HEK293T (cell line): ENCODE results near the gene HSPG2.

Experiments used
- BHLHE40 ChIP-seq: fragments of 450-650 bp; IDR thresholded peaks from 2 replicates; pipeline ENCODE4 v1.6.1; 2016; ENCODE audit warnings: mild to moderate bottlenecking, moderate library complexity, borderline replicate concordance
- CTBP1 ChIP-seq: fragments of 450-650 bp; IDR thresholded peaks from 2 replicates; pipeline ENCODE4 v1.6.1; 2016; ENCODE audit warnings: borderline replicate concordance
- ELF4 ChIP-seq: fragments of 450-650 bp; IDR thresholded peaks from 2 replicates; pipeline ENCODE4 v1.6.1; 2017; ENCODE audit warnings: antibody characterized with exemption
- FOXA1 ChIP-seq: fragments of 450-650 bp; IDR thresholded peaks from 2 replicates; pipeline ENCODE4 v1.6.1; 2016; ENCODE audit warnings: mild to moderate bottlenecking
- FOXK2 ChIP-seq: fragments of 450-650 bp; IDR thresholded peaks from 2 replicates; pipeline ENCODE4 v1.6.1; 2016; ENCODE audit warnings: mild to moderate bottlenecking
- SP1 ChIP-seq: fragments of 450-650 bp; IDR thresholded peaks from 2 replicates; pipeline ENCODE4 v1.6.1; 2017
- SUZ12 ChIP-seq: fragments of 450-650 bp; IDR thresholded peaks from 2 replicates; pipeline ENCODE4 v1.6.1; 2016; ENCODE audit warnings: mild to moderate bottlenecking
- TF ChIP-seq, protein P1 (sequence below): fragments of 450-650 bp; IDR thresholded peaks from 2 replicates; pipeline ENCODE4 v1.6.1; 2016

DNA sequence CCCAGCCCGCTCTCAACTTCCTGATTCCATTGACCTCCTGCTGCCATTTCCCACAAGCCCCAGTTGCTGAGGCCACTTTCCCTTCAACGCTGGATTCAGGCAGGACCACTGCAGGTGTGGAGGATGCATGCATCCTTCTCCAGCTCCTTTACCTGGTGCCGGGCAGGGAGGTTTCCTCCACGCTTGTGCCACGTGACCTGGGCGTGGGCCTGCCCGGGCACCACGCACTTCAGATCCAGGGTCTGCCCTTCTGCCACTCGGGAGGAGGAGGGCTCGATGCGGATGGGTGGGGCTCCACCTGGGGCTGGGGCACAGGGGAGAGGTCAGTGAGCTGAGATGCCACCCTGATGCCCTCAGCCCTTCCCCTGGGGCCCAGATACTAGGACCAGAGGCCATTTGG lies 93.1 kb downstream of the HSPG2 start:
- TF ChIP-seq ELF4 (no peak), FOXA1 (no peak), BHLHE40 (no peak), SUZ12 (no peak), SP1 (no peak), FOXK2 (no peak), CTBP1 (no peak)
- TF ChIP-seq, protein P1, sequence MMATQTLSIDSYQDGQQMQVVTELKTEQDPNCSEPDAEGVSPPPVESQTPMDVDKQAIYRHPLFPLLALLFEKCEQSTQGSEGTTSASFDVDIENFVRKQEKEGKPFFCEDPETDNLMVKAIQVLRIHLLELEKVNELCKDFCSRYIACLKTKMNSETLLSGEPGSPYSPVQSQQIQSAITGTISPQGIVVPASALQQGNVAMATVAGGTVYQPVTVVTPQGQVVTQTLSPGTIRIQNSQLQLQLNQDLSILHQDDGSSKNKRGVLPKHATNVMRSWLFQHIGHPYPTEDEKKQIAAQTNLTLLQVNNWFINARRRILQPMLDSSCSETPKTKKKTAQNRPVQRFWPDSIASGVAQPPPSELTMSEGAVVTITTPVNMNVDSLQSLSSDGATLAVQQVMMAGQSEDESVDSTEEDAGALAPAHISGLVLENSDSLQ: no peak
